ENCODE results near the gene MTHFD1L. TPM values are rescaled to one million over a fixed set of nuclear protein-coding genes. Genes with fewer than 3 reads are reported as not detected.

The MTHFD1L gene
- total and polyA plus RNA-seq, 2 of the 8 experiments (the other 6 are each of a cell fraction or from before 2014, with no cell fraction given): 29.2 to 105 TPM

- no peak overlapping the region for H3K18ac ChIP-seq (ENCODE audit: extremely low read depth, low read length)
- H3K56ac ChIP-seq (replicated peaks; ENCODE audit: insufficient read length, low read depth, low read length): no peak overlapping the region
- H3K14ac ChIP-seq (ENCODE audit: insufficient read length): no peak overlapping the region
- H4K5ac ChIP-seq (ENCODE audit: insufficient read length, low read depth, low read length): no peak overlapping the region
- H3K23ac ChIP-seq (ENCODE audit: insufficient read length): no peak overlapping the region
- no peak overlapping the region for H3K4me2 ChIP-seq (ENCODE audit: insufficient read depth in 1 of 2, low read depth in 2 of 2, low read length in 2 of 2)
- H2BK15ac ChIP-seq (ENCODE audit: low read length): no peak overlapping the region
- DNase-seq (ENCODE audit: low read depth in 1 of 2, low spot score in 2 of 2) (no peak), FAIRE-seq (no peak)
- ChIA-PET CTCF (ENCODE audit: partially characterized antibody) (interaction anchor here (1.0 to 3.2 kb wide), 3 partner anchors 13 to 292 kb away, joined by 3 to 18 read pairs (median 7); no protein-coding TSS in a partner anchor), POLR2A (ENCODE audit: partially characterized antibody) (no interaction called here)
- H2BK5ac ChIP-seq (ENCODE audit: low read depth, low read length): no peak overlapping the region
- no peaks in the 10 kb centered on the region for H3K27me3 ChIP-seq (replicated peaks in 1 of 4; ENCODE audit: control insufficient read depth in 3 of 4, extremely low read depth in 1 of 4, insufficient read depth in 3 of 4, low read length in 3 of 4)
- H3K9ac ChIP-seq (replicated peaks in 1 of 4; ENCODE audit: extremely low read depth in 1 of 4, low read depth in 3 of 4, low read length in 3 of 4): no peak overlapping the region
- H3K79me1 ChIP-seq (ENCODE audit: low read depth, low read length): no peaks in the 10 kb centered on the region; the same call in 1 of the 2 replicates
- no peaks in the 10 kb centered on the region for H4K20me1 ChIP-seq (replicated peaks in 1 of 2; ENCODE audit: control insufficient read depth in 1 of 2, insufficient read depth in 2 of 2, low read length in 2 of 2)
- no peak overlapping the region for H3K4ac ChIP-seq (replicated peaks; ENCODE audit: insufficient read length, low read depth, low read length)
- H2BK20ac ChIP-seq (ENCODE audit: low read length): no peak overlapping the region
- H2AK5ac ChIP-seq (ENCODE audit: low read depth, low read length): no peak overlapping the region
- no peaks in the 10 kb centered on the region for H3K4me1 ChIP-seq (replicated peaks in 1 of 4; ENCODE audit: control insufficient read depth in 3 of 4, insufficient read depth in 4 of 4, low read length in 3 of 4)
- no peak overlapping the region for H4K91ac ChIP-seq (replicated peaks; ENCODE audit: insufficient read length, low read length)
- no peaks in the 10 kb centered on the region for H3K23me2 ChIP-seq (ENCODE audit: low read depth, low read length)
- H4K8ac ChIP-seq (ENCODE audit: extremely low read depth, insufficient read depth, low read length): no peak overlapping the region
- no peak overlapping the region for H2AFZ ChIP-seq (ENCODE audit: low read length)
- H3K79me2 ChIP-seq (ENCODE audit: control insufficient read depth in 1 of 2, insufficient read depth in 2 of 2, low read length in 2 of 2): no peaks in the 10 kb centered on the region
- H3K36me3 ChIP-seq (ENCODE audit: control insufficient read depth in 2 of 4, insufficient read depth in 4 of 4, low read length in 3 of 4): peaks cover 0 to 15% (median 10%) of the 10 kb centered on the region in 4 experiments; a peak in 5 of 8 replicates
- H3K9me3 ChIP-seq (ENCODE audit: insufficient read depth in 2 of 2, low read depth in 1 of 2, low read length in 1 of 2): no peaks in the 10 kb centered on the region
- no peak overlapping the region for H3K4me3 ChIP-seq (ENCODE audit: extremely low read depth in 1 of 4, insufficient read depth in 2 of 4, low read depth in 3 of 4, low read length in 4 of 4)
- 92% methylated on average over 3 of the region's 3 CpGs; no CpG with 5 or more reads in 1 of the 2 experiments for WGBS, 2 experiments (ENCODE audit: extremely low coverage in 1 of 2, insufficient coverage in 1 of 2, insufficient read length in 1 of 2, insufficient replicate concordance in 2 of 2, low coverage in 1 of 2, low lambda C conversion rate in 2 of 2, missing lambda C conversion rate in 1 of 2)
- H2BK12ac ChIP-seq (ENCODE audit: low read depth, low read length): no peak overlapping the region
- H3K27ac ChIP-seq (ENCODE audit: low read depth, low read length): no peak overlapping the region
- H2BK120ac ChIP-seq (replicated peaks; ENCODE audit: low read depth, low read length): no peak overlapping the region
- no peak for TF ChIP-seq EP300 (IDR thresholded peaks at IDR 0.05; ENCODE audit: borderline replicate concordance in 1 of 2, low read depth in 2 of 2, low read length in 2 of 2)
- no peak for TF ChIP-seq FOSL1 (IDR thresholded peaks at IDR 0.05; ENCODE audit: insufficient read depth, low read depth, low read length)
- TF ChIP-seq, protein P1, sequence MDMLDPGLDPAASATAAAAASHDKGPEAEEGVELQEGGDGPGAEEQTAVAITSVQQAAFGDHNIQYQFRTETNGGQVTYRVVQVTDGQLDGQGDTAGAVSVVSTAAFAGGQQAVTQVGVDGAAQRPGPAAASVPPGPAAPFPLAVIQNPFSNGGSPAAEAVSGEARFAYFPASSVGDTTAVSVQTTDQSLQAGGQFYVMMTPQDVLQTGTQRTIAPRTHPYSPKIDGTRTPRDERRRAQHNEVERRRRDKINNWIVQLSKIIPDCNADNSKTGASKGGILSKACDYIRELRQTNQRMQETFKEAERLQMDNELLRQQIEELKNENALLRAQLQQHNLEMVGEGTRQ (IDR thresholded peaks at IDR 0.05; ENCODE audit: low read length): no peak
- no peak for TF ChIP-seq POLR2A (IDR thresholded peaks at IDR 0.05; ENCODE audit: control extremely low read depth in 1 of 2, low read depth in 2 of 2, low read length in 2 of 2)
- TF ChIP-seq TEAD4 (IDR thresholded peaks at IDR 0.05; ENCODE audit: low read depth, low read length): no peak
- TF ChIP-seq GTF2F1 (IDR thresholded peaks at IDR 0.05; ENCODE audit: borderline replicate concordance, low read depth, low read length): no peak
- TF ChIP-seq CEBPB (IDR thresholded peaks at IDR 0.05; ENCODE audit: low read depth, low read length): no peak
- TF ChIP-seq KDM5A (IDR thresholded peaks at IDR 0.05; ENCODE audit: low read length): no peak
- no peak for TF ChIP-seq MAFK (IDR thresholded peaks at IDR 0.05; ENCODE audit: low read depth, low read length)
- no peak for TF ChIP-seq RXRA (IDR thresholded peaks at IDR 0.05; ENCODE audit: insufficient read depth, low read depth, low read length)
- no peak for TF ChIP-seq KDM1A (IDR thresholded peaks at IDR 0.05; ENCODE audit: borderline replicate concordance, low read length)
- TF ChIP-seq JUND (IDR thresholded peaks at IDR 0.05; ENCODE audit: low read length): no peak
- no peak for TF ChIP-seq YY1 (IDR thresholded peaks at IDR 0.05; ENCODE audit: low read depth, low read length)
- TF ChIP-seq BACH1 (IDR thresholded peaks at IDR 0.05; ENCODE audit: low read length): no peak
Observed at GRCh38 chr6:151032034-151032433, 166.5 kb downstream of the MTHFD1L start.

Data from H1 (cell line).